NB4 (cell line): ENCODE data around the gene PTPN20.
"Not testable (repeated sequence)": the region's sequence is repeated elsewhere in the genome, so short reads cannot be mapped to it uniquely, and the experiment has no call there.

Experiments used
- CTCF ChIP-seq: IDR thresholded peaks from one replicate; pipeline ENCODE4 v1.5.1; 2012; ENCODE audit warnings: low read depth, low read length
- MYC ChIP-seq: IDR thresholded peaks from 2 replicates; pipeline ENCODE4 v1.6.1; 2011; ENCODE audit warnings: low read depth, low read length
- POLR2A ChIP-seq: IDR thresholded peaks from 2 replicates; pipeline ENCODE4 v1.6.1; 2011; ENCODE audit warnings: mild to moderate bottlenecking; ENCODE audit not compliant: insufficient read length; ENCODE audit errors: extremely low read depth

- not testable (repeated sequence) for TF ChIP-seq CTCF, POLR2A, MYC
These were observed 7.4 kb upstream of the PTPN20 start for GRCh38 chr10:46903874-46904273.
